Measurements from ENCODE around the gene PDIA5. TPM values are rescaled to one million over a fixed set of nuclear protein-coding genes. Genes with fewer than 3 reads are reported as not detected.

PDIA5 gene
- polyA plus RNA-seq, 2 donors = 3.1 to 5.9 TPM

DNA sequence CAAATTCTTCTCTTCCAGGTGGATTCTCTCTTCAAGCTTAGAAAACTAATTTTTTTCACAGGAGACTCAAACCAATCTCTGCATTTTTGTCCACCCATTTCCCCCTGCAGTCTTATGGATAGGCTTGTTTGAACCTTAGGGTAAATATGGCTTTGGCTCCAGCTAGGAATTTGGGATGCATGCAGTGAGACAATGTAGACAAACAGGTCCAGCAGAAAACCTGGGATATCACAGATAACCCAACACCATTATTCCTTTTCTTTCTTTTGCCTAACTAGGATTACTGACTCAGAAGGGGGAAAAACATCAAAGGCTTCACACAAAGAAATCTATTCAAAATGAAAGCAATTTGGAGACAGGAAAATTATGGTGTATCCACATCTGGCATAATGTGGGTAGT, 28.1 kb upstream of the PDIA5 start:
- no peaks in the 10 kb centered on the region for H3K4me1 ChIP-seq (ENCODE audit: control insufficient read depth in 2 of 2, insufficient read depth in 2 of 2, low read length in 1 of 2)
- no peaks in the 10 kb centered on the region for H3K9me3 ChIP-seq (ENCODE audit: control insufficient read depth in 2 of 2, insufficient read depth in 1 of 2, low read depth in 1 of 2, low read length in 1 of 2)
- no peak overlapping the region for H3K27ac ChIP-seq (ENCODE audit: low read depth in 2 of 2, low read length in 1 of 2)
- H3K4me3 ChIP-seq (ENCODE audit: low read depth in 1 of 2, low read length in 2 of 2) = no peak overlapping the region
- H3K36me3 ChIP-seq (ENCODE audit: control insufficient read depth in 2 of 2, insufficient read depth in 2 of 2, low read length in 1 of 2) = no peaks in the 10 kb centered on the region
- H3K27me3 ChIP-seq (ENCODE audit: control insufficient read depth in 1 of 2, insufficient read depth in 2 of 2, low read length in 2 of 2) = no peaks in the 10 kb centered on the region

DNA sequence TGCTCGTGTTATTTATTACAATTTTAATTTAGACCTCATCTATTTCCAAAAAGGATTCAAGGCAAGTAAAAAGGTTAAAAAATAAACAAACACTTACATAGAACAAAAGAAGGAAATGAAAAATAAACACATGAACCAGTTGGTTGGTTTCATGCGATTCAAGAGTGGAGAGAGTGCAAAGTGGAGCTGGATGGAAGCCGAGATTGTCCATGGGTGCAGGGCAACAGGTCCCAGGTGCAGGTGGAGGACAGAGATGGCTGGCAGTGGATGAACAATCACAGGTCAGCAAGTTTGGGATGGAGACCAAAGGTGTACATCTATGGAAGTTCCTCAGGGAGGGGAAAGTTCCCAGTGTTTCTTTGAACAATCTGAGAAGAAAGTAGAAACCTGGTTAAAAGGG, 27.6 kb upstream of the PDIA5 start:
- Histone ChIP-seq H3K4me1 (ENCODE audit: control insufficient read depth in 2 of 2, insufficient read depth in 2 of 2, low read length in 1 of 2) (no peaks in the 10 kb centered on the region), H3K9me3 (ENCODE audit: control insufficient read depth in 2 of 2, insufficient read depth in 1 of 2, low read depth in 1 of 2, low read length in 1 of 2) (no peaks in the 10 kb centered on the region), H3K27me3 (ENCODE audit: control insufficient read depth in 1 of 2, insufficient read depth in 2 of 2, low read length in 2 of 2) (no peaks in the 10 kb centered on the region), H3K4me3 (ENCODE audit: low read depth in 1 of 2, low read length in 2 of 2) (no peak overlapping the region), H3K36me3 (ENCODE audit: control insufficient read depth in 2 of 2, insufficient read depth in 2 of 2, low read length in 1 of 2) (no peaks in the 10 kb centered on the region), H3K27ac (ENCODE audit: low read depth in 2 of 2, low read length in 1 of 2) (no peak overlapping the region)
- 32 to 51% methylated on average over 3 of the region's 3 CpGs for WGBS, 2 donors

DNA sequence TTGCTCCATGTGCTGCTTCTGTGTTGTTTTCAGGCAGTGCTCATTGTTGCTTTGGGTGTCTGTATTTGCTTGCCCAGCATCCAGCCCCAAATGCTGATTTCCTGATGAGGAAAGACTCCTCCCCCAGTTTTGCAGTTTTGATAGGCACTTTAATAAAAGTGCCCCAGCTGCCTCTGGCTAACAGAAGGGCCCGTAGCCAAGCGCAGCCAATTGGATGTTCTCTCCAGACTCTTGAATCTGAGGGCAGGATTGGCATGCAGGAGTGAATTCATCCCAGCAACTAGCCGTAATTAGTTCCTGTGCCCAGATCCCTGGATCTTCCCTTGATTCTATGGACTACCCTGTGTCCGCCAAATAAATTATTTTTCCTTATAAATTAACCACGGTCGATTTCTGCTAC, 24.4 kb upstream of the PDIA5 start:
- H3K4me1 ChIP-seq (ENCODE audit: control insufficient read depth in 2 of 2, insufficient read depth in 2 of 2, low read length in 1 of 2) = no peaks in the 10 kb centered on the region
- no peak overlapping the region for H3K4me3 ChIP-seq (ENCODE audit: low read depth in 1 of 2, low read length in 2 of 2)
- no peaks in the 10 kb centered on the region for H3K36me3 ChIP-seq (ENCODE audit: control insufficient read depth in 2 of 2, insufficient read depth in 2 of 2, low read length in 1 of 2)
- WGBS, 2 donors = 90 to 91% methylated on average over 6 of the region's 6 CpGs
- H3K9me3 ChIP-seq (ENCODE audit: control insufficient read depth in 2 of 2, insufficient read depth in 1 of 2, low read depth in 1 of 2, low read length in 1 of 2) = no peaks in the 10 kb centered on the region
- no peaks in the 10 kb centered on the region for H3K27me3 ChIP-seq (ENCODE audit: control insufficient read depth in 1 of 2, insufficient read depth in 2 of 2, low read length in 2 of 2)
- H3K27ac ChIP-seq (ENCODE audit: low read depth in 2 of 2, low read length in 1 of 2) = no peak overlapping the region

DNA sequence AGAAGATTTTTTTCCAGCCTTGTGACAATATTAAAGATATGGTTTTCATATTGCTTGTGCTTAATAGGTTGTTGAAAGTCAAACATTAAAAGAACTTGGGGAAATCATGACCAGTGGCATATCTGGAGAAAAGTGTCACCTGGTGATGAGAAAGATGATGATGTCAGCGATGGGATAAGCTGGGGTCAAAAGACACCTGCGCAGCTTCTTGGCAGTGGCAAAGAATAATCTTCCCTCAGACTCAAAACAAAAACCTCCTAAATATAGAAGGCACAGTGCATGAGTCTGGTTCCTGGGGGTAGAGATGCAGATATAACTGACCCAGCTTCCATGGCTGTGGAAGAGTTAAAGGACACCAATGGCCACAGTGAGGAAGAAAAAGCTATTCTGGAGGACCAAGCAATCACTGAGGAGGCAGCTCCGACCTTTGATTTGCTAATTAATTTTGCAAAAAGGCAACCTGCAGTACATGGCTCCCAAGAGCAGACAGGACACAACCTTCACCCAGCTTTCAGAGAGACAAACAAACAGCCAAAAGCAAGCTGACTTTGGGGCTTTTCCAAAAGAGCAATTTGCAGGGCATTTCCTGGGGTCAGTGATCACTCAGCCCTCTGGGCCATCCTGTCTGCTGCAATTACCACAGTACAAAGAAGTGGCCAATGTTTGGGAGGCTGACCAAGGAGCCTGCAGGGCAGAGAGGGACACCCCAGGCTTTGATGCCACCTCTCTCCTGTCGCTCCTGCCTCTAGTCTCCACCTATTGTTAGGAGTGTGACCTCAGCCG, 21.7 kb upstream of the PDIA5 start:
- WGBS, 2 donors = 67 to 78% methylated on average over 5 of the region's 5 CpGs
- H3K4me1 ChIP-seq (ENCODE audit: control insufficient read depth in 2 of 2, insufficient read depth in 2 of 2, low read length in 1 of 2) = no peaks in the 10 kb centered on the region
- H3K9me3 ChIP-seq (ENCODE audit: control insufficient read depth in 2 of 2, insufficient read depth in 1 of 2, low read depth in 1 of 2, low read length in 1 of 2) = no peaks in the 10 kb centered on the region
- no peaks in the 10 kb centered on the region for H3K36me3 ChIP-seq (ENCODE audit: control insufficient read depth in 2 of 2, insufficient read depth in 2 of 2, low read length in 1 of 2)
- no peak overlapping the region for H3K4me3 ChIP-seq (ENCODE audit: low read depth in 1 of 2, low read length in 2 of 2)
- H3K27me3 ChIP-seq (ENCODE audit: control insufficient read depth in 1 of 2, insufficient read depth in 2 of 2, low read length in 2 of 2) = no peaks in the 10 kb centered on the region
- no peak overlapping the region for H3K27ac ChIP-seq (ENCODE audit: low read depth in 2 of 2, low read length in 1 of 2)

DNA sequence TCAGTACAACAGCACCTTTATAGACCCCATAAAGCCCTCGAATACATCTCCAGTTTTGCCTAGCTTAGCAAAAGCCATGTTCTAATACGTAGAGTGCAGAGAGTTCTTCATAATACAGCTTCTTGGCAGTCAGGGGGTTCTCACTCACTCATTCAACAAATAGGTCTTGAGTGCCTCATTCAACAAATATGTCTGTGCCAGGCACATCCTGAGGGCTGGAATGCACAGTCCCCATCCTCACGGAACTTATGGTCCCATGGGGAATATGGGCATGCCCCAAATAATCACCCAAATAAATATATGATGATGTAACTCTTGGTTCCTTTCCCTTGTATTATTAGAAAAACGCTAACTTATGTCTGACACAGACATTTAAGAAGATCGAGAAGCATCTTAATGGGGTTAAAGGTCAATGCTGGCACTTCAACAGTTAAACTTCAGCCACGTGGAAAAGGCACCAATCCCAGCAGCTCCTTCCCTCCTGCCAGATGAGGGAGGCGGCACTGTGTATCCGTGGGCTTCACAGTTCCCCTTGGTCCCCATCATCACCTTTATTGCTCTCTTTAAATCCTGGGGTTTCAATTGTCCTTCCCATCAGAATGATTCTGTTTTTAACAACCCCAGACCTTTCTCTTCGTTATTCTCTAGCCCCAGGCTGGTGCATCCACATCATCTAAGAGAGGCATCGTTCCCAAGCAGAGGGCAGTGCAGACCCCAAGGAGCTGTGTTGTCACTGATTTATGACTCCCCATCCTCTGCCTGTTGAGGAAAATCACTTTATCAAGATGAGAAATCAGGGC, 20.4 kb upstream of the PDIA5 start:
- Histone ChIP-seq H3K27me3 (ENCODE audit: control insufficient read depth in 1 of 2, insufficient read depth in 2 of 2, low read length in 2 of 2) (no peaks in the 10 kb centered on the region), H3K4me3 (ENCODE audit: low read depth in 1 of 2, low read length in 2 of 2) (no peak overlapping the region), H3K4me1 (ENCODE audit: control insufficient read depth in 2 of 2, insufficient read depth in 2 of 2, low read length in 1 of 2) (no peaks in the 10 kb centered on the region), H3K9me3 (ENCODE audit: control insufficient read depth in 2 of 2, insufficient read depth in 1 of 2, low read depth in 1 of 2, low read length in 1 of 2) (no peaks in the 10 kb centered on the region), H3K27ac (ENCODE audit: low read depth in 2 of 2, low read length in 1 of 2) (no peak overlapping the region), H3K36me3 (ENCODE audit: control insufficient read depth in 2 of 2, insufficient read depth in 2 of 2, low read length in 1 of 2) (no peaks in the 10 kb centered on the region)
- WGBS, 2 donors = 63 to 64% methylated on average over 10 of the region's 10 CpGs

DNA sequence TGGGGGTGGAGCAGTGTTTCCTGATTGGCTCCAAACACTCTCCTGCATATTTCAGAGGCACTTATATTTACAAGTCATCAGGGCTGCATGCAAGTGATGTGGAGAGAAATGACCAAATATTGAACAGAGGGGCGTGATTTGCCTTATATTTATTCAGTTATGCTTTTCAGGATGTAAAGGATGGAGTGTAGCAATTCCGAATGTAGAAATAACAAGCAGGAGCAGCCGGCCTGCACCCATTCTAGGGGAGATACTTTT, 19.8 kb upstream of the PDIA5 start:
- WGBS, 2 donors = 91 to 96% methylated on average over 3 of the region's 3 CpGs

DNA sequence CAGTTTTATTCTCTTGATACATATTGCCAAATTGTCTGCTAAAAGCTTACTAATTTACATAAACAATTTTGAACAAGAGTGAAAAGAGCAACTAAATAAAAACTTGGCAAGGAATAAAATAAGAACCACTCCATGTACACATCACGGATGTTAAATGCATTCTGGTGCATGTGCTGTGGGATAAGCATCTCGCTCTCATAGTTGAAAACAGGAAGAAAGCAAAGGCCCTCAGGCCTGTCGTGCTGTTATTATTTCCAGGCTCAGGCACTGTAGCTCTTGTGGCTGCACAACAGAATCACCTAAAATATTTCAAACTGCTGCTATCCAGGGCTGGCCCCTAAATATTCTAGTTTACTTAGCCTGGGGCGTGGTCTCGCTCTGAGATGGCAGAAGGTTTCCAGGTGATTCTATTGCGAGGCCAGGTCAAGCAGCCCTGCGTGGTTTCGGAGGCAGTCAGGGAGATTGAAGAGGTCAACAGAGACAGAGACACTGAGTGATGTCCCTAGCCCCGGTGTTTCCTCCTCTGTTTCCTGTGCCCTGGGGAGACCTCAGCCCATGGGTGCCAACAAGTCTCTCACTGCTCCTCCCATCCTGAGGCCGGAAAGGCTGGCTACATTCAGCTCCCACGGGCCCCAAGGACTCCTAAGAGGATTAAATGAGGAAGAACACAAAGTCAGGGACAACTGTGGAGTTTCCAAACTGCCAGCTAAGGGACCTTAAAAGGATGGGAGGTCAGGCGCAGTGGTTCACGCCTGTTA, 18.2 kb upstream of the PDIA5 start:
- H3K4me1 ChIP-seq (ENCODE audit: control insufficient read depth in 2 of 2, insufficient read depth in 2 of 2, low read length in 1 of 2) = no peaks in the 10 kb centered on the region
- H3K27me3 ChIP-seq (ENCODE audit: control insufficient read depth in 1 of 2, insufficient read depth in 2 of 2, low read length in 2 of 2) = no peaks in the 10 kb centered on the region
- no peaks in the 10 kb centered on the region for H3K9me3 ChIP-seq (ENCODE audit: control insufficient read depth in 2 of 2, insufficient read depth in 1 of 2, low read depth in 1 of 2, low read length in 1 of 2)
- 74 to 80% methylated on average over 13 of the region's 13 CpGs for WGBS, 2 donors
- no peak overlapping the region for H3K4me3 ChIP-seq (ENCODE audit: low read depth in 1 of 2, low read length in 2 of 2)
- no peaks in the 10 kb centered on the region for H3K36me3 ChIP-seq (ENCODE audit: control insufficient read depth in 2 of 2, insufficient read depth in 2 of 2, low read length in 1 of 2)
- H3K27ac ChIP-seq (ENCODE audit: low read depth in 2 of 2, low read length in 1 of 2) = no peak overlapping the region

More for the DNA sequence above, 19.8 kb upstream of the PDIA5 start:
- Histone ChIP-seq H3K4me1 (ENCODE audit: control insufficient read depth in 2 of 2, insufficient read depth in 2 of 2, low read length in 1 of 2) (no peaks in the 10 kb centered on the region), H3K27ac (ENCODE audit: low read depth in 2 of 2, low read length in 1 of 2) (no peak overlapping the region), H3K27me3 (ENCODE audit: control insufficient read depth in 1 of 2, insufficient read depth in 2 of 2, low read length in 2 of 2) (no peaks in the 10 kb centered on the region), H3K36me3 (ENCODE audit: control insufficient read depth in 2 of 2, insufficient read depth in 2 of 2, low read length in 1 of 2) (no peaks in the 10 kb centered on the region), H3K4me3 (ENCODE audit: low read depth in 1 of 2, low read length in 2 of 2) (no peak overlapping the region), H3K9me3 (ENCODE audit: control insufficient read depth in 2 of 2, insufficient read depth in 1 of 2, low read depth in 1 of 2, low read length in 1 of 2) (no peaks in the 10 kb centered on the region)

DNA sequence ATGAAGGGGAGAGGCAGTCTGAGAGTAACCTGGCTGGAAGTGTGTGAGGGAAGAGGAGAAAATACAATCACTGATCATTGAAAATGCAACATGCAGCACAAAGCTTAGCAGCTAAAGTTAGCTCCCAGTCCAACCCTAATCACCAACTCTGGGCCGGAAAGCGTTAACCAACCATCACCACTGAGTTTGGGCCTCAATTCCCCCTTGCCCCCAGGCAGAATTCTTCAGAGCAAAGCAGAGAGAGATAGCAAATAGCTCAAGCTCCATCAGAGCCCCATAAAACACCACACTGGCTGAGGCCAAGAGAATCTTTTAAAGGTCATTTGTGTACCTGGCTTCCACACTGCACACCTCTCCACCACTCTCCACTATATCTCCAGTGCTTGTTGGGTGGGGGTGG, 16.2 kb upstream of the PDIA5 start:
- H3K27ac ChIP-seq (ENCODE audit: low read depth in 2 of 2, low read length in 1 of 2) = no peak overlapping the region

DNA sequence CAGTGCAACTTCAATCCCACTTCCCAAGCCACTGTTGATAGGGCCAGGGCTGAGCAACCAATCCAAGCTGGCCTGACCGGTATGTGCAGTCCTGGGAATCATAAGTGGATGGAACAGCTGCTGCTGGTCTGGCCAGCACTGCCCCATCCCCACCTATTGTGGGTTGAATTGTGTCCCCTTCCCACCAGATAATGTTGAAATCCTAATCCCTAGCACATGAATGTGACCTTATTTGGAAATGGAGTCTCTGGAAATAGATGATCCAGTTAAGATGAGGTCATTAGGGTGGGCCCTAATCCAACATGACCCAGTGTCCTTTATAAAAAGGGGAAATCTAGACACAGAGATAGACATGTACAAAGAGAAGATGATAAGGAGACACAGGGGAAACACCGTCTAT, 13.7 kb upstream of the PDIA5 start:
- 66 to 74% methylated on average over 2 of the region's 2 CpGs for WGBS, 2 donors
- Histone ChIP-seq H3K4me3 (ENCODE audit: low read depth in 1 of 2, low read length in 2 of 2) (no peak overlapping the region), H3K27me3 (ENCODE audit: control insufficient read depth in 1 of 2, insufficient read depth in 2 of 2, low read length in 2 of 2) (no peaks in the 10 kb centered on the region), H3K36me3 (ENCODE audit: control insufficient read depth in 2 of 2, insufficient read depth in 2 of 2, low read length in 1 of 2) (no peaks in the 10 kb centered on the region), H3K9me3 (ENCODE audit: control insufficient read depth in 2 of 2, insufficient read depth in 1 of 2, low read depth in 1 of 2, low read length in 1 of 2) (no peaks in the 10 kb centered on the region), H3K4me1 (ENCODE audit: control insufficient read depth in 2 of 2, insufficient read depth in 2 of 2, low read length in 1 of 2) (no peaks in the 10 kb centered on the region), H3K27ac (ENCODE audit: low read depth in 2 of 2, low read length in 1 of 2) (no peak overlapping the region)

More for the DNA sequence above, 16.2 kb upstream of the PDIA5 start:
- no peaks in the 10 kb centered on the region for H3K27me3 ChIP-seq (ENCODE audit: control insufficient read depth in 1 of 2, insufficient read depth in 2 of 2, low read length in 2 of 2)
- 91 to 93% methylated on average over 2 of the region's 2 CpGs for WGBS, 2 donors
- no peak overlapping the region for H3K4me3 ChIP-seq (ENCODE audit: low read depth in 1 of 2, low read length in 2 of 2)
- H3K4me1 ChIP-seq (ENCODE audit: control insufficient read depth in 2 of 2, insufficient read depth in 2 of 2, low read length in 1 of 2) = no peaks in the 10 kb centered on the region
- no peaks in the 10 kb centered on the region for H3K9me3 ChIP-seq (ENCODE audit: control insufficient read depth in 2 of 2, insufficient read depth in 1 of 2, low read depth in 1 of 2, low read length in 1 of 2)
- H3K36me3 ChIP-seq (ENCODE audit: control insufficient read depth in 2 of 2, insufficient read depth in 2 of 2, low read length in 1 of 2) = no peaks in the 10 kb centered on the region

Measured in esophagus (tissue), 2 donors.